HEK293 (cell line): ENCODE results near the gene CENPC.
"Not testable (repeated sequence)": the region's sequence is repeated elsewhere in the genome, so short reads cannot be mapped to it uniquely, and the experiment has no call there.

Source experiments
- CTCF ChIP-seq: fragments of 450-650 bp; formaldehyde crosslinking; IDR thresholded peaks from 2 replicates; pipeline ENCODE4 v1.5.1; 2016; ENCODE audit warnings: missing biosample characterization, missing genetic modification characterization
- REST ChIP-seq: fragments of 450-650 bp; formaldehyde crosslinking; IDR thresholded peaks from 2 replicates; pipeline ENCODE4 v1.5.1; 2016; ENCODE audit warnings: missing biosample characterization, missing genetic modification characterization
- SETDB1 ChIP-seq: IDR thresholded peaks from one replicate; pipeline ENCODE4 v1.6.1; 2017; ENCODE audit warnings: mild to moderate bottlenecking, low read length, moderate library complexity, mixed read lengths; ENCODE audit not compliant: insufficient read length
- ZNF174 ChIP-seq: fragments of 450-650 bp; formaldehyde crosslinking; IDR thresholded peaks from 2 replicates; pipeline ENCODE4 v1.5.0; 2017; ENCODE audit warnings: missing biosample characterization, mild to moderate bottlenecking, missing genetic modification characterization
- ZNF292 ChIP-seq: fragments of 450-650 bp; formaldehyde crosslinking; IDR thresholded peaks from 2 replicates; pipeline ENCODE4 v1.5.1; 2016; ENCODE audit warnings: low read depth, missing biosample characterization, missing genetic modification characterization, borderline replicate concordance
- ZNF549 ChIP-seq: fragments of 450-650 bp; IDR thresholded peaks from 2 replicates; pipeline ENCODE4 v1.5.1; 2018; ENCODE audit warnings: missing biosample characterization, missing genetic modification characterization, mild to moderate bottlenecking, inconsistent platforms, moderate library complexity
- ZNF610 ChIP-seq: fragments of 450-650 bp; formaldehyde crosslinking; IDR thresholded peaks from 2 replicates; pipeline ENCODE4 v1.5.1; 2016; ENCODE audit warnings: missing biosample characterization, missing genetic modification characterization, borderline replicate concordance
- ZNF776 ChIP-seq: fragments of 450-650 bp; formaldehyde crosslinking; IDR thresholded peaks from 2 replicates; pipeline ENCODE4 v1.5.0; 2017; ENCODE audit warnings: missing biosample characterization, missing genetic modification characterization, borderline replicate concordance
- TF ChIP-seq, protein P1 (sequence below): fragments of 450-650 bp; formaldehyde crosslinking; IDR thresholded peaks from 2 replicates; pipeline ENCODE4 v1.5.1; 2016; ENCODE audit warnings: missing biosample characterization, missing genetic modification characterization, low read depth

- TF ChIP-seq ZNF292 (tag by site-specific recombination); SETDB1; ZNF776 (tag by site-specific recombination); CTCF; REST (tag by site-specific recombination); ZNF610 (tag by site-specific recombination); ZNF549 (tag by site-specific recombination); ZNF174 (tag by site-specific recombination): not testable (repeated sequence)
- TF ChIP-seq, protein P1, sequence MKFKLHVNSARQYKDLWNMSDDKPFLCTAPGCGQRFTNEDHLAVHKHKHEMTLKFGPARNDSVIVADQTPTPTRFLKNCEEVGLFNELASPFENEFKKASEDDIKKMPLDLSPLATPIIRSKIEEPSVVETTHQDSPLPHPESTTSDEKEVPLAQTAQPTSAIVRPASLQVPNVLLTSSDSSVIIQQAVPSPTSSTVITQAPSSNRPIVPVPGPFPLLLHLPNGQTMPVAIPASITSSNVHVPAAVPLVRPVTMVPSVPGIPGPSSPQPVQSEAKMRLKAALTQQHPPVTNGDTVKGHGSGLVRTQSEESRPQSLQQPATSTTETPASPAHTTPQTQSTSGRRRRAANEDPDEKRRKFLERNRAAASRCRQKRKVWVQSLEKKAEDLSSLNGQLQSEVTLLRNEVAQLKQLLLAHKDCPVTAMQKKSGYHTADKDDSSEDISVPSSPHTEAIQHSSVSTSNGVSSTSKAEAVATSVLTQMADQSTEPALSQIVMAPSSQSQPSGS (tag by site-specific recombination): not testable (repeated sequence)
Measured at GRCh38 chr4:67532397-67532796, 12.9 kb downstream of the CENPC start.
